B cell (primary cell): Measurements from ENCODE around the gene RGS6. TPM values are rescaled to one million over a fixed set of nuclear protein-coding genes. Genes with fewer than 3 reads are reported as not detected.

Experiments used
- ATAC-seq: fragments of 200-7000 bp; cut with Tn5 transposase; one replicate; pipeline ENCODE4 v1.10.0; 2021; ENCODE audit warnings: low read depth, mild to moderate bottlenecking, moderate number of reproducible peaks, moderate library complexity
- CTCF ChIA-PET: fragments of 350-600 bp; sonication (Branson Sonifier 250); formaldehyde crosslinking; loops from one replicate; lab custom pipeline; 2021; ENCODE audit warnings: antibody characterized with exemption, inconsistent platforms; lab: Charles Lee
- POLR2A ChIA-PET: fragments of 350-600 bp; sonication (Branson Sonifier 250); formaldehyde crosslinking; loops from one replicate; lab custom pipeline; 2021; ENCODE audit warnings: antibody characterized with exemption; lab: Charles Lee
- DNase-seq: peaks from one replicate; pipeline ENCODE4 v3.0.0; 2013
- H2AFZ ChIP-seq: 2 replicates; pipeline ENCODE4 v1.6.1; 2012; ENCODE audit warnings: mild to moderate bottlenecking, low read depth, low read length; ENCODE audit not compliant: insufficient read depth, poor library complexity, severe bottlenecking
- H3K27ac ChIP-seq, 2 donors: 1 replicate in 1 of 2; 2 replicates in 1 of 2; pipeline ENCODE4 v1.5.1; 2012 to 2013; ENCODE audit warnings: low read length in 2 of 2, mild to moderate bottlenecking in 2 of 2, moderate library complexity in 1 of 2
- H3K27me3 ChIP-seq, 4 experiments: fragments of 200-600 bp in 1 of 4; sonication (generic) in 1 of 4; replicated peaks in 1 of 4; 1 replicate in 2 of 4; 2 replicates in 2 of 4; pipeline versions ENCODE4 v1.6.1 to v1.7.0; 2013 to 2016; ENCODE audit warnings: low read length in 3 of 4, mild to moderate bottlenecking in 2 of 4, mixed read lengths in 1 of 4, moderate library complexity in 1 of 4; ENCODE audit not compliant: insufficient read depth in 4 of 4, control insufficient read depth in 3 of 4; ENCODE audit errors: control extremely low read depth in 1 of 4
- H3K36me3 ChIP-seq, 2 experiments: replicated peaks in 1 of 2; 1 replicate in 1 of 2; 2 replicates in 1 of 2; pipeline versions ENCODE4 v1.6.1 to v1.7.1; 2013; ENCODE audit warnings: low read length in 1 of 2; ENCODE audit not compliant: insufficient read depth in 2 of 2, control insufficient read depth in 1 of 2; ENCODE audit errors: control extremely low read depth in 1 of 2, extremely low read depth in 1 of 2
- H3K4me1 ChIP-seq, 2 donors: fragments of 200-600 bp in 1 of 2; sonication (generic) in 1 of 2; 1 replicate in 1 of 2; 2 replicates in 1 of 2; pipeline versions ENCODE4 v1.5.1 to v1.6.1; 2013 to 2017; ENCODE audit warnings: low read length in 2 of 2; ENCODE audit not compliant: control insufficient read depth in 2 of 2, insufficient read depth in 2 of 2
- H3K4me2 ChIP-seq: replicated peaks from 2 replicates; pipeline ENCODE3; 2012; ENCODE audit warnings: mild to moderate bottlenecking, low read depth, low read length; ENCODE audit not compliant: poor library complexity, severe bottlenecking
- H3K4me3 ChIP-seq, 5 experiments: fragments of 200-600 bp in 1 of 5; sonication (generic) in 1 of 5; 1 replicate in 3 of 5; 2 replicates in 2 of 5; pipeline versions ENCODE4 v1.5.1 to v1.7.0; 2011 to 2016; ENCODE audit warnings: low read length in 4 of 5, mild to moderate bottlenecking in 4 of 5, low read depth in 2 of 5, control low read depth in 1 of 5, moderate library complexity in 1 of 5; ENCODE audit not compliant: insufficient read depth in 1 of 5; ENCODE audit errors: control extremely low read depth in 1 of 5, extremely low read depth in 1 of 5
- H3K79me2 ChIP-seq: fragments of 200-600 bp; sonication (generic); one replicate; pipeline ENCODE4 v1.6.0; 2016; ENCODE audit warnings: low read length; ENCODE audit not compliant: control insufficient read depth, insufficient read depth
- H3K9ac ChIP-seq: fragments of 200-600 bp; sonication (generic); 2 replicates; pipeline ENCODE4 v1.6.1; 2017; ENCODE audit warnings: mild to moderate bottlenecking, low read length, moderate library complexity
- H3K9me3 ChIP-seq, 3 donors: one replicate each; pipeline versions ENCODE4 v1.6.1 to v1.7.1; 2013; ENCODE audit warnings: low read length in 2 of 3; ENCODE audit not compliant: control insufficient read depth in 2 of 3, insufficient read depth in 1 of 3; ENCODE audit errors: control extremely low read depth in 1 of 3
- H4K20me1 ChIP-seq: 2 replicates; pipeline ENCODE4 v1.6.0; 2012; ENCODE audit warnings: mild to moderate bottlenecking, low read length; ENCODE audit not compliant: insufficient read depth, control insufficient read depth, poor library complexity, severe bottlenecking
- H3K27ac Mint-ChIP-seq: one replicate; pipeline ENCODE4 v1.8.0; 2021; ENCODE audit warnings: mixed read lengths
- H3K27me3 Mint-ChIP-seq: one replicate; pipeline ENCODE4 v1.8.0; 2021; ENCODE audit warnings: mixed read lengths
- H3K4me1 Mint-ChIP-seq: one replicate; pipeline ENCODE4 v1.8.0; 2021; ENCODE audit warnings: mixed read lengths
- H3K4me3 Mint-ChIP-seq: one replicate; pipeline ENCODE4 v1.8.0; 2021; ENCODE audit warnings: mixed read lengths
- H3K9me3 Mint-ChIP-seq: one replicate; pipeline ENCODE4 v1.8.0; 2022; ENCODE audit warnings: mixed read lengths; ENCODE audit not compliant: insufficient read depth
- CTCF ChIP-seq: fragments of 200-600 bp; IDR thresholded peaks from one replicate; pipeline ENCODE4 v1.8.0; 2022; ENCODE audit warnings: antibody characterized with exemption, mild to moderate bottlenecking
- EZH2 ChIP-seq: IDR thresholded peaks from 2 replicates; pipeline ENCODE4 v1.6.1; 2012; ENCODE audit warnings: borderline replicate concordance, low read depth, mild to moderate bottlenecking, moderate library complexity, low read length; ENCODE audit not compliant: insufficient read depth, poor library complexity, severe bottlenecking
- WGBS: methylation state at CpG from one replicate; pipeline ENCODE4 v1.1.5; 2013; ENCODE audit warnings: missing lambda C conversion rate; ENCODE audit not compliant: insufficient coverage; 5-methylcytosine and 5-hydroxymethylcytosine counted together
- intact Hi-C: fragments of 100-400 bp; cut with micrococcal nuclease; formaldehyde crosslinking; loops from one replicate; pipeline ENCODE4 v1.10.0; 2022
- polyA plus RNA-seq: library from polyadenylated mRNA; depleted of rRNA; stranded (reverse); fragments of >200 nt; gene quantifications from 2 replicates; pipeline ENCODE4 v1.2.3, GENCODE V29; 2012
- total RNA-seq, 2 donors: library from RNA; stranded (reverse); fragments of 120-200 nt in 1 of 2; gene quantifications; 1 replicate in 1 of 2; 2 replicates in 1 of 2; pipeline versions ENCODE4 v1.2.3 to v1.2.4, GENCODE V29; 2013 to 2022

Gene RGS6
- total and polyA plus RNA-seq, 2 donors (not counting 1 experiment from before 2014, with no cell fraction given) = 0.07 TPM; not detected in 1

- H2AFZ ChIP-seq = no peak overlapping the region
- no peak overlapping the region for H3K4me3 ChIP-seq
- WGBS = 100% methylated on average over 1 of the region's 5 CpGs
- no peaks in the 10 kb centered on the region for H3K36me3 ChIP-seq
- H3K9ac ChIP-seq = no peak overlapping the region
- no peaks in the 10 kb centered on the region for H3K4me1 ChIP-seq
- H3K79me2 ChIP-seq = no peaks in the 10 kb centered on the region
- no peak overlapping the region for H3K4me3 Mint-ChIP-seq
- no peak overlapping the region for H3K4me2 ChIP-seq
- peaks cover 0 to 1% (median 0%) of the 10 kb centered on the region in 3 donors for H3K9me3 ChIP-seq
- CTCF ChIA-PET = no interaction called here
- peaks cover 0 to 6% (median 1%) of the 10 kb centered on the region in 4 experiments for H3K27me3 ChIP-seq
- POLR2A ChIA-PET = no interaction called here
- intact Hi-C loops = no loop called here
- no peaks in the 10 kb centered on the region for H3K9me3 Mint-ChIP-seq
- H3K27ac Mint-ChIP-seq = no peak overlapping the region
- H3K4me1 Mint-ChIP-seq = no peaks in the 10 kb centered on the region
- ATAC-seq = no peak
- DNase-seq = no peak
- TF ChIP-seq CTCF (no peak), EZH2 (no peak)
- H3K27me3 Mint-ChIP-seq = peaks cover 35% of the 10 kb centered on the region
- no peaks in the 10 kb centered on the region for H4K20me1 ChIP-seq
- no peak overlapping the region for H3K27ac ChIP-seq
Measured at GRCh38 chr14:71913342-71913741, 18.9 kb upstream of the RGS6 start.

GRCh38 chr14:71918955-71919354, 13.3 kb upstream of the RGS6 start:
- Histone ChIP-seq H3K36me3 (no peaks in the 10 kb centered on the region), H2AFZ (no peak overlapping the region), H3K4me1 (no peaks in the 10 kb centered on the region), H3K27me3 (peaks cover 0 to 6% (median 3%) of the 10 kb centered on the region in 4 experiments), H3K4me3 (no peak overlapping the region), H3K27ac (no peak overlapping the region), H3K9me3 (no peaks in the 10 kb centered on the region), H4K20me1 (no peaks in the 10 kb centered on the region), H3K4me2 (no peak overlapping the region), H3K79me2 (no peaks in the 10 kb centered on the region), H3K9ac (no peak overlapping the region)
- WGBS = no CpG with 5 or more reads among the region's 3 CpGs
- H3K9me3 Mint-ChIP-seq = peaks cover 2% of the 10 kb centered on the region
- intact Hi-C loops = no loop called here
- H3K4me1 Mint-ChIP-seq = no peaks in the 10 kb centered on the region
- no peak overlapping the region for H3K4me3 Mint-ChIP-seq
- H3K27ac Mint-ChIP-seq = no peak overlapping the region
- no peak for ATAC-seq
- peaks cover 39% of the 10 kb centered on the region for H3K27me3 Mint-ChIP-seq
- TF ChIP-seq CTCF = no peak
- no peak for TF ChIP-seq EZH2
- POLR2A ChIA-PET = no interaction called here
- CTCF ChIA-PET = interaction anchor here (0.5 to 0.9 kb wide), 2 partner anchors 229 to 815 kb away, joined by 3 to 4 read pairs; no protein-coding TSS in a partner anchor
- no peak for DNase-seq
